ENCODE measurements around the gene SELENBP1.

DNA sequence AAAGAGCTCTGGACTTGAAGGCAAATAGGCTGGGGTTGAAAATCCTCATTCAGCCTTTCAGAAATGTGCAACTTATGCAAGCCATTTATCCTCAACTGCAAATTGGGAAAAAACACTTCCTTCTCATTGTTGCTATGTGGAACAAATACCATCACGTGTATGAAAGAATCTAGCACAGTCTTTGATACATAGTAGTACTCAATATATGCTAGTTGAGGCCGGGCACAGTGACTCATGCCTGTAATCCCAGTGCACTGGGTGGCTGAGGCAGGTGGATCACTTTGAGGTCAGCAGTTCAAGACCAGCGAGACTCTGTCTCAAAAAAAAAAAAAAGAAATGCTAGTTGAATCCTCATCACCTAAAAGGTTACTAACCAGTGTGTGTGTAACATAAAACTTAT lies 53.5 kb downstream of the SELENBP1 start:
- TF ChIP-seq POLR2A (IDR thresholded peaks at IDR 0.05), result no peak
- no peak for TF ChIP-seq CTCF (IDR thresholded peaks at IDR 0.05 in 8 of 11, conservative IDR thresholded peaks at IDR 0.05 in 3 of 11)

Data from spleen (tissue), 7 donors.